Trophoblast cell (in vitro differentiated cells and primary cell): ENCODE results near the gene KIF19.

Source experiments
- DNase-seq, 2 donors: peaks; one replicate each; pipeline ENCODE4 v3.0.0-alpha.2; 2016
- H2AFZ ChIP-seq: 2 replicates; pipeline ENCODE4 v1.6.1; 2013; ENCODE audit warnings: low read length, moderate library complexity, mild to moderate bottlenecking; ENCODE audit not compliant: insufficient read depth, poor library complexity
- H2AK5ac ChIP-seq: 2 replicates; pipeline ENCODE4 v1.6.1; 2013; ENCODE audit warnings: mild to moderate bottlenecking, low read length
- H2BK120ac ChIP-seq: 2 replicates; pipeline ENCODE4 v1.6.1; 2013; ENCODE audit warnings: low read length, mild to moderate bottlenecking, moderate library complexity; ENCODE audit not compliant: insufficient read depth, poor library complexity
- H2BK12ac ChIP-seq: 2 replicates; pipeline ENCODE4 v1.6.1; 2013; ENCODE audit warnings: mild to moderate bottlenecking, low read length, moderate library complexity
- H2BK5ac ChIP-seq: 2 replicates; pipeline ENCODE4 v1.6.1; 2013; ENCODE audit warnings: low read length, low read depth, moderate library complexity, mild to moderate bottlenecking; ENCODE audit not compliant: poor library complexity
- H3K14ac ChIP-seq: 2 replicates; pipeline ENCODE4 v1.6.1; 2013; ENCODE audit warnings: mild to moderate bottlenecking, low read length
- H3K18ac ChIP-seq: 2 replicates; pipeline ENCODE4 v1.6.1; 2013; ENCODE audit warnings: mild to moderate bottlenecking, low read length
- H3K23ac ChIP-seq: 2 replicates; pipeline ENCODE4 v1.6.1; 2013; ENCODE audit warnings: low read length
- H3K27ac ChIP-seq: 2 replicates; pipeline ENCODE4 v1.5.1; 2013; ENCODE audit warnings: low read depth, mild to moderate bottlenecking, inconsistent platforms, low read length, moderate library complexity
- H3K27me3 ChIP-seq: 2 replicates; pipeline ENCODE4 v1.6.1; 2013; ENCODE audit warnings: inconsistent platforms, mild to moderate bottlenecking, low read length, moderate library complexity; ENCODE audit not compliant: insufficient read depth
- H3K36me3 ChIP-seq, 2 experiments: 1 replicate in 1 of 2; 2 replicates in 1 of 2; pipeline ENCODE4 v1.6.1; 2013; ENCODE audit warnings: low read length in 2 of 2, mild to moderate bottlenecking in 2 of 2, moderate library complexity in 1 of 2; ENCODE audit not compliant: insufficient read depth in 2 of 2, control insufficient read depth in 1 of 2
- H3K4ac ChIP-seq: 2 replicates; pipeline ENCODE4 v1.6.1; 2013; ENCODE audit warnings: low read depth, mild to moderate bottlenecking, low read length, moderate library complexity
- H3K4me1 ChIP-seq, 2 experiments: 1 replicate in 1 of 2; 2 replicates in 1 of 2; pipeline ENCODE4 v1.6.1; 2013; ENCODE audit warnings: low read length in 2 of 2, mild to moderate bottlenecking in 2 of 2, moderate library complexity in 1 of 2; ENCODE audit not compliant: insufficient read depth in 2 of 2, control insufficient read depth in 1 of 2
- H3K4me2 ChIP-seq: 2 replicates; pipeline ENCODE4 v1.6.1; 2013; ENCODE audit warnings: inconsistent platforms, mild to moderate bottlenecking, low read length, moderate library complexity
- H3K4me3 ChIP-seq: 2 replicates; pipeline ENCODE4 v1.5.1; 2013; ENCODE audit warnings: mild to moderate bottlenecking, low read depth, low read length, inconsistent platforms
- H3K79me1 ChIP-seq: one replicate; pipeline ENCODE4 v1.6.1; 2013; ENCODE audit warnings: low read length
- H3K79me2 ChIP-seq: 2 replicates; pipeline ENCODE4 v1.6.1; 2013; ENCODE audit warnings: low read length, mild to moderate bottlenecking; ENCODE audit not compliant: control insufficient read depth, insufficient read depth, poor library complexity
- H3K9ac ChIP-seq: 2 replicates; pipeline ENCODE4 v1.6.1; 2013; ENCODE audit warnings: mild to moderate bottlenecking, low read length
- H3K9me3 ChIP-seq: 2 replicates; pipeline ENCODE4 v1.6.1; 2013; ENCODE audit warnings: low read depth, mild to moderate bottlenecking, control low read depth, inconsistent platforms, low read length; ENCODE audit not compliant: insufficient read depth
- H4K12ac ChIP-seq: 2 replicates; pipeline ENCODE4 v1.6.1; 2013; ENCODE audit warnings: low read depth, mild to moderate bottlenecking, low read length, moderate library complexity
- H4K8ac ChIP-seq: 2 replicates; pipeline ENCODE4 v1.6.1; 2013; ENCODE audit warnings: low read depth, mild to moderate bottlenecking, low read length, moderate library complexity
- H4K91ac ChIP-seq: one replicate; pipeline ENCODE4 v1.6.1; 2013; ENCODE audit warnings: low read depth, mild to moderate bottlenecking, low read length, moderate library complexity
- WGBS: extraction: QIAGEN DNeasy Blood & Tissue Kit; methylation state at CpG from one replicate; pipeline ENCODE4 v1.1.7; 2013; ENCODE audit warnings: missing lambda C conversion rate; ENCODE audit not compliant: insufficient read length, insufficient coverage; ENCODE audit errors: extremely low coverage; 5-methylcytosine and 5-hydroxymethylcytosine counted together

Gene KIF19

GRCh38 chr17:74349120-74349519, 23.1 kb downstream of the KIF19 start:
- Histone ChIP-seq H3K4ac (no peak overlapping the region), H3K9ac (no peak overlapping the region), H3K79me1 (no peaks in the 10 kb centered on the region), H4K8ac (no peak overlapping the region), H2BK12ac (no peak overlapping the region), H3K14ac (no peak overlapping the region), H2BK120ac (no peak overlapping the region), H3K23ac (no peak overlapping the region), H3K27me3 (peaks cover 20% of the 10 kb centered on the region), H3K4me1 (no peaks in the 10 kb centered on the region), H3K4me2 (no peak overlapping the region), H4K91ac (no peak overlapping the region), H2AK5ac (no peak overlapping the region), H3K79me2 (no peaks in the 10 kb centered on the region), H2BK5ac (no peak overlapping the region), H3K36me3 (no peaks in the 10 kb centered on the region), H3K4me3 (no peak overlapping the region), H3K27ac (no peak overlapping the region), H4K12ac (no peak overlapping the region), H2AFZ (no peak overlapping the region), H3K18ac (no peak overlapping the region), H3K9me3 (peaks cover 7% of the 10 kb centered on the region)
- WGBS = no CpG with 5 or more reads among the region's 19 CpGs
- no peak for DNase-seq

GRCh38 chr17:74350486-74350885, 24.5 kb downstream of the KIF19 start:
- no peak overlapping the region for H3K9ac ChIP-seq
- H2BK12ac ChIP-seq = no peak overlapping the region
- no peaks in the 10 kb centered on the region for H3K4me1 ChIP-seq
- H3K4me3 ChIP-seq = no peak overlapping the region
- no peak overlapping the region for H2BK120ac ChIP-seq
- H3K27me3 ChIP-seq = peaks cover 20% of the 10 kb centered on the region
- H3K14ac ChIP-seq = no peak overlapping the region
- H3K23ac ChIP-seq = no peak overlapping the region
- no CpG with 5 or more reads among the region's 20 CpGs for WGBS
- peaks cover 4% of the 10 kb centered on the region for H3K9me3 ChIP-seq
- H4K91ac ChIP-seq = no peak overlapping the region
- no peak overlapping the region for H4K12ac ChIP-seq
- no peaks in the 10 kb centered on the region for H3K79me2 ChIP-seq
- no peak overlapping the region for H4K8ac ChIP-seq
- no peak overlapping the region for H3K4ac ChIP-seq
- H3K36me3 ChIP-seq = no peaks in the 10 kb centered on the region
- no peak overlapping the region for H2AFZ ChIP-seq
- no peak overlapping the region for H3K27ac ChIP-seq
- H3K79me1 ChIP-seq = no peaks in the 10 kb centered on the region
- DNase-seq = no peak
- H2AK5ac ChIP-seq = no peak overlapping the region
- H2BK5ac ChIP-seq = no peak overlapping the region
- no peak overlapping the region for H3K4me2 ChIP-seq
- H3K18ac ChIP-seq = no peak overlapping the region

DNA sequence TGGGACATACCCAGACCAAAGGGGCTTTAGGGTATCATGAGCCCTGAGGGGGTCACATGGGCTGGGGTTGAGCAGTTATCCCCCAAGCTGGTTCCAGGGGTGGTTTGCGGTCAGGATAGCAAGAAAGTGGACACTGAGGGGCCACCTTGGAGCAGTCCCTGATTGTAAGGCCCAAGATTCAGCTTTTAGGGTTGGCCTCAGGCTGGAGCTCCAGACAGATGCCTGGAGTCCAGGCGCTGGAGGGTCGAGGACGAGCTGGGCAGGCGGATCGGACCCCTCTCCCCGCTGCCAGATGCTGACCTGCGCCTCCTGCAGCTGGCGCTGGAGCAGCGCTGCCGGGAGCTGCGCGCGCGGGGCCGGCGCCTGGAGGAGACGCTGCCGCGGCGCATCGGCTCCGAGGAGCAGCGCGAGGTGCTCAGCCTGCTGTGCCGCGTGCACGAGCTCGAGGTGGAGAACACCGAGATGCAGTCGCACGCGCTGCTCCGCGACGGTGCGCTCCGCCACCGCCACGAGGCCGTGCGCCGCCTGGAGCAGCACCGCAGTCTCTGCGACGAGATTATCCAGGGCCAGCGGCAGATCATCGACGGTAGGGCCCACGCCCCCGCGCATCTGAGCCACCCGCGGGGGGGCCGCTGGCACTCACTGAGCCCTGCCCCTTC, 25.7 kb downstream of the KIF19 start:
- peaks cover 4% of the 10 kb centered on the region for H3K9me3 ChIP-seq
- WGBS = no CpG with 5 or more reads among the region's 55 CpGs
- H2BK12ac ChIP-seq = no peak overlapping the region

DNA sequence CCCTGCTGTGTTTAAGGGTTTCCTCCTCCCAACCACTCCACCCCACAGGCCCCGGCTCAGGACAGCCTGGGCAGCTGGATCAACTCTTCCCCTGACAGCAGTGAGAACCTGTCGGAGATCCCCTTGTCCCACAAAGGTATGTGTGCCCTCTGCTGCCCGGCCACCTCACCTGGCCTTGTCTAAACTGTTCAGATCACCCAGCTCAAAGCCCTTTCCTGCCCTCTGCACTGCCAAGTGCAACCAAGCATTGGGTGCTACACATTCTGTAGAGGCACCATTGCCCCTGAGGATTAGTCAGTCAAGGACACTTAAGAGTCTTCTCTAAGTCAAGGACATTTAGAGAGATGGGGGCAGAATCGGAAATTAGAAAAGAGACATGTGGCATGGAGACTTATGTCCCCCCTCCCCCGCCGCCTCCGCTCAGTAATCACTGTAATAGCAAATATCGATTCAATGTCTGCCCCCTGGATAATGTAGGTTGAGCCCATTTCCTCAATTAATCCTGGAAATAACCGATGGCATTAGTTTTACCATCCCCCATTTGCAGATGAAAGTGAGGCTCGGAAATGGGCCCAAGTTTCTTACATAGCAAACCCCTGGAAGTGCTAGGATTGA, 27.5 kb downstream of the KIF19 start:
- Histone ChIP-seq H2BK12ac (no peak overlapping the region), H3K27me3 (peaks cover 20% of the 10 kb centered on the region), H4K12ac (no peak overlapping the region), H3K4me1 (no peaks in the 10 kb centered on the region), H2AFZ (no peak overlapping the region), H3K4ac (no peak overlapping the region), H4K8ac (no peak overlapping the region), H3K9me3 (peaks cover 4% of the 10 kb centered on the region), H3K23ac (no peak overlapping the region), H3K79me1 (no peaks in the 10 kb centered on the region), H3K4me3 (no peak overlapping the region), H3K14ac (no peak overlapping the region), H3K9ac (no peak overlapping the region), H2BK120ac (no peak overlapping the region), H3K18ac (no peak overlapping the region), H3K79me2 (no peaks in the 10 kb centered on the region), H2AK5ac (no peak overlapping the region), H2BK5ac (no peak overlapping the region), H3K27ac (no peak overlapping the region), H3K4me2 (no peak overlapping the region), H4K91ac (no peak overlapping the region), H3K36me3 (no peaks in the 10 kb centered on the region)
- no peak for DNase-seq
- no CpG with 5 or more reads among the region's 10 CpGs for WGBS

More for the DNA sequence above, 25.7 kb downstream of the KIF19 start:
- no peaks in the 10 kb centered on the region for H3K36me3 ChIP-seq
- no peak overlapping the region for H4K8ac ChIP-seq
- H3K27me3 ChIP-seq = peaks cover 20% of the 10 kb centered on the region
- no peak overlapping the region for H3K4ac ChIP-seq
- no peak overlapping the region for H3K18ac ChIP-seq
- no peak for DNase-seq
- no peak overlapping the region for H4K12ac ChIP-seq
- no peak overlapping the region for H3K9ac ChIP-seq
- no peak overlapping the region for H4K91ac ChIP-seq
- H3K4me1 ChIP-seq = no peaks in the 10 kb centered on the region
- H2AFZ ChIP-seq = no peak overlapping the region
- peak overlapping the region; percentile 20 for H3K4me2 ChIP-seq
- H3K14ac ChIP-seq = no peak overlapping the region
- no peak overlapping the region for H3K23ac ChIP-seq
- no peak overlapping the region for H2AK5ac ChIP-seq
- no peak overlapping the region for H3K4me3 ChIP-seq
- no peaks in the 10 kb centered on the region for H3K79me2 ChIP-seq
- no peak overlapping the region for H3K27ac ChIP-seq
- no peak overlapping the region for H2BK5ac ChIP-seq
- H2BK120ac ChIP-seq = no peak overlapping the region
- no peaks in the 10 kb centered on the region for H3K79me1 ChIP-seq
